Activated naive CD8-positive, alpha-beta T cell treated with anti-CD3 and anti-CD28 coated beads, Interleukin-2, amount 10 ng/mL, durations not matched to agents 7 days and 5 days (primary cell): ENCODE results near the gene NHLRC4. TPM values are rescaled to one million over a fixed set of nuclear protein-coding genes. Genes with fewer than 3 reads are reported as not detected.

Experiments used
- ATAC-seq: fragments of 150-1000 bp; cut with Tn5 transposase; one replicate; pipeline ENCODE4 v1.10.0; 2021; ENCODE audit warnings: low read depth, moderate library complexity
- POLR2A ChIA-PET: fragments of 350-600 bp; sonication (Branson Sonifier 250); formaldehyde crosslinking; loops from one replicate; lab custom pipeline; 2021; ENCODE audit warnings: antibody characterized with exemption; lab: Charles Lee
- DNase-seq: peaks from one replicate; pipeline ENCODE4 v3.0.0; 2021
- H3K27ac Mint-ChIP-seq: one replicate; pipeline ENCODE4 v1.8.0; 2022; ENCODE audit warnings: mild to moderate bottlenecking, mixed read lengths
- H3K27me3 Mint-ChIP-seq: one replicate; pipeline ENCODE4 v1.8.0; 2022; ENCODE audit warnings: mild to moderate bottlenecking, moderate library complexity, mixed read lengths
- H3K36me3 Mint-ChIP-seq: one replicate; pipeline ENCODE4 v1.8.0; 2021; ENCODE audit warnings: mild to moderate bottlenecking, mixed read lengths
- H3K4me1 Mint-ChIP-seq: one replicate; pipeline ENCODE4 v1.8.0; 2021; ENCODE audit warnings: mixed read lengths
- H3K4me3 Mint-ChIP-seq: one replicate; pipeline ENCODE4 v1.8.0; 2022; ENCODE audit warnings: mild to moderate bottlenecking, moderate library complexity, mixed read lengths
- H3K9me3 Mint-ChIP-seq: one replicate; pipeline ENCODE4 v1.8.0; 2021; ENCODE audit warnings: mixed read lengths
- total RNA-seq, 2 experiments: library from RNA; stranded (reverse); gene quantifications; one replicate each; pipeline ENCODE4 v1.2.3, GENCODE V29; 2021

The NHLRC4 gene
- total RNA-seq, 2 experiments from 2014 or later: 3.0 to 3.6 TPM

GRCh38 chr16:582614-583331, 16.0 kb downstream of the NHLRC4 start:
- H3K27me3 Mint-ChIP-seq: no peaks in the 10 kb centered on the region
- H3K27ac Mint-ChIP-seq: no peak overlapping the region
- DNase-seq (no peak), ATAC-seq (no peak)
- POLR2A ChIA-PET: no interaction called here
- H3K4me3 Mint-ChIP-seq: no peak overlapping the region
- no peaks in the 10 kb centered on the region for H3K36me3 Mint-ChIP-seq
- no peaks in the 10 kb centered on the region for H3K9me3 Mint-ChIP-seq
- peaks cover 3% of the 10 kb centered on the region for H3K4me1 Mint-ChIP-seq

- Mint-ChIP-seq H3K4me3 (no peak overlapping the region), H3K27me3 (no peaks in the 10 kb centered on the region), H3K36me3 (no peaks in the 10 kb centered on the region), H3K4me1 (peaks cover 6% of the 10 kb centered on the region), H3K27ac (no peak overlapping the region), H3K9me3 (no peaks in the 10 kb centered on the region)
- POLR2A ChIA-PET: no interaction called here
- DNase-seq: no peak
- ATAC-seq: no peak
Measured at GRCh38 chr16:583470-583814, 16.6 kb downstream of the NHLRC4 start.

- POLR2A ChIA-PET: no interaction called here
- H3K9me3 Mint-ChIP-seq: no peaks in the 10 kb centered on the region
- no peak for ATAC-seq
- no peak overlapping the region for H3K4me3 Mint-ChIP-seq
- no peaks in the 10 kb centered on the region for H3K36me3 Mint-ChIP-seq
- no peak for DNase-seq
- H3K27me3 Mint-ChIP-seq: no peaks in the 10 kb centered on the region
- H3K27ac Mint-ChIP-seq: no peak overlapping the region
- H3K4me1 Mint-ChIP-seq: peaks cover 6% of the 10 kb centered on the region
Measured at GRCh38 chr16:583815-584591, 17.2 kb downstream of the NHLRC4 start.

- H3K27me3 Mint-ChIP-seq: no peaks in the 10 kb centered on the region
- H3K9me3 Mint-ChIP-seq: no peaks in the 10 kb centered on the region
- H3K36me3 Mint-ChIP-seq: no peaks in the 10 kb centered on the region
- H3K4me3 Mint-ChIP-seq: no peak overlapping the region
- POLR2A ChIA-PET: interaction anchor here (2.2 kb wide), 1 partner anchor 14 kb away, joined by 4 read pairs; no protein-coding TSS in a partner anchor
- no peak for DNase-seq
- H3K27ac Mint-ChIP-seq: no peak overlapping the region
- peaks cover 5% of the 10 kb centered on the region for H3K4me1 Mint-ChIP-seq
- ATAC-seq: no peak
Measured at GRCh38 chr16:585351-585750, 18.5 kb downstream of the NHLRC4 start.

GRCh38 chr16:586047-586644, 19.3 kb downstream of the NHLRC4 start:
- H3K27ac Mint-ChIP-seq: no peak overlapping the region
- no peak overlapping the region for H3K4me3 Mint-ChIP-seq
- POLR2A ChIA-PET: interaction anchor here (0.6 to 2.2 kb wide), 2 partner anchors 15 to 197 kb away, joined by 3 to 4 read pairs; no protein-coding TSS in a partner anchor
- no peaks in the 10 kb centered on the region for H3K9me3 Mint-ChIP-seq
- no peak for DNase-seq
- H3K36me3 Mint-ChIP-seq: no peaks in the 10 kb centered on the region
- no peaks in the 10 kb centered on the region for H3K27me3 Mint-ChIP-seq
- peaks cover 12% of the 10 kb centered on the region for H3K4me1 Mint-ChIP-seq
- no peak for ATAC-seq

GRCh38 chr16:586645-587590, 20.1 kb downstream of the NHLRC4 start:
- POLR2A ChIA-PET: interaction anchor here (0.6 to 2.2 kb wide), 5 partner anchors 16 to 197 kb away, joined by 3 to 7 read pairs (median 4); partner anchors contain the start of genes CAPN15 and WDR90
- no peaks in the 10 kb centered on the region for H3K36me3 Mint-ChIP-seq
- H3K4me3 Mint-ChIP-seq: peak overlapping the region; percentile 94
- H3K9me3 Mint-ChIP-seq: no peaks in the 10 kb centered on the region
- peaks cover 13% of the 10 kb centered on the region for H3K4me1 Mint-ChIP-seq
- peak overlapping the region; percentile 98 for H3K27ac Mint-ChIP-seq
- DNase-seq (no peak), ATAC-seq (no peak)
- no peaks in the 10 kb centered on the region for H3K27me3 Mint-ChIP-seq

GRCh38 chr16:588639-588888, 21.8 kb downstream of the NHLRC4 start:
- no peaks in the 10 kb centered on the region for H3K27me3 Mint-ChIP-seq
- no peaks in the 10 kb centered on the region for H3K36me3 Mint-ChIP-seq
- no peaks in the 10 kb centered on the region for H3K9me3 Mint-ChIP-seq
- ATAC-seq (peak; percentile 9), DNase-seq (no peak)
- peak overlapping the region; percentile 98 for H3K27ac Mint-ChIP-seq
- H3K4me3 Mint-ChIP-seq: peak overlapping the region; percentile 94
- peaks cover 17% of the 10 kb centered on the region for H3K4me1 Mint-ChIP-seq
- POLR2A ChIA-PET: interaction anchor here (0.6 to 2.2 kb wide), 9 partner anchors 9 to 1567 kb away, joined by 3 to 8 read pairs (median 4); partner anchors contain the start of genes CAPN15, JMJD8, METTL26 and NHLRC4

GRCh38 chr16:588889-589657, 22.3 kb downstream of the NHLRC4 start:
- POLR2A ChIA-PET: interaction anchor here (0.9 to 2.2 kb wide), 8 partner anchors 9 to 1566 kb away, joined by 3 to 8 read pairs (median 4); partner anchors contain the start of genes CAPN15, JMJD8, METTL26 and NHLRC4
- ATAC-seq (peak; percentile 74), DNase-seq (peak; percentile 99)
- H3K4me1 Mint-ChIP-seq: peaks cover 19% of the 10 kb centered on the region
- peak overlapping the region; percentile 99 for H3K4me3 Mint-ChIP-seq
- H3K9me3 Mint-ChIP-seq: no peaks in the 10 kb centered on the region
- H3K27me3 Mint-ChIP-seq: no peaks in the 10 kb centered on the region
- peak overlapping the region; percentile 99 for H3K27ac Mint-ChIP-seq
- no peaks in the 10 kb centered on the region for H3K36me3 Mint-ChIP-seq

GRCh38 chr16:589658-590187, 22.9 kb downstream of the NHLRC4 start, which contains the start of gene RAB40C:
Gene RAB40C (plus strand): TSS chr16:590066. CDS start chr16:590292, 226 bp downstream.
- Mint-ChIP-seq H3K4me3 (peak within 1 kb of the TSS; percentile 99), H3K27ac (peak within 1 kb of the TSS; percentile 99), H3K36me3 (no peaks in the 10 kb centered on the region), H3K4me1 (peaks cover 19% of the 10 kb centered on the region), H3K27me3 (no peaks in the 10 kb centered on the region), H3K9me3 (no peaks in the 10 kb centered on the region)
- DNase-seq (peak; percentile 97), ATAC-seq (peak; percentile 85)
- POLR2A ChIA-PET: interaction anchor here (1.0 to 1.3 kb wide), 2 partner anchors 9 to 47 kb away, joined by 5 read pairs; no protein-coding TSS in a partner anchor

GRCh38 chr16:590188-590814, 23.5 kb downstream of the NHLRC4 start:
- peaks cover 19% of the 10 kb centered on the region for H3K4me1 Mint-ChIP-seq
- no peak for DNase-seq

GRCh38 chr16:590815-591200, 24.0 kb downstream of the NHLRC4 start:
- peaks cover 19% of the 10 kb centered on the region for H3K4me1 Mint-ChIP-seq
- peak overlapping the region; percentile 67 for H3K27ac Mint-ChIP-seq
- POLR2A ChIA-PET: interaction anchor here (1.0 to 1.3 kb wide), 2 partner anchors 8 to 46 kb away, joined by 5 read pairs; no protein-coding TSS in a partner anchor
- no peaks in the 10 kb centered on the region for H3K27me3 Mint-ChIP-seq
- H3K4me3 Mint-ChIP-seq: peak overlapping the region; percentile 83
- DNase-seq: no peak
- ATAC-seq: no peak
- H3K36me3 Mint-ChIP-seq: no peaks in the 10 kb centered on the region
- no peaks in the 10 kb centered on the region for H3K9me3 Mint-ChIP-seq

More at GRCh38 chr16:590188-590814, 23.5 kb downstream of the NHLRC4 start:
- ATAC-seq: peak; percentile 2
- H3K4me3 Mint-ChIP-seq: peak overlapping the region; percentile 83
- H3K27me3 Mint-ChIP-seq: no peaks in the 10 kb centered on the region
- H3K36me3 Mint-ChIP-seq: no peaks in the 10 kb centered on the region
- POLR2A ChIA-PET: interaction anchor here (1.0 to 1.3 kb wide), 2 partner anchors 8 to 46 kb away, joined by 5 read pairs; no protein-coding TSS in a partner anchor
- peak overlapping the region; percentile 67 for H3K27ac Mint-ChIP-seq
- H3K9me3 Mint-ChIP-seq: no peaks in the 10 kb centered on the region
